ENCODE results near the gene SLC15A2. TPM values are rescaled to one million over a fixed set of nuclear protein-coding genes. Genes with fewer than 3 reads are reported as not detected.

SLC15A2 gene
- total RNA-seq, 1 experiment from 2014 or later: 33.3 TPM

- Histone ChIP-seq H3K4me1 (ENCODE audit: insufficient read depth, low read length, poor library complexity, severe bottlenecking) (no peaks in the 10 kb centered on the region), H3K4me3 (ENCODE audit: low read depth, low read length, poor library complexity, severe bottlenecking) (no peak overlapping the region), H3K36me3 (ENCODE audit: insufficient read depth, low read length, poor library complexity, severe bottlenecking) (no peaks in the 10 kb centered on the region), H3K27ac (ENCODE audit: low read depth, low read length, poor library complexity, severe bottlenecking) (no peak overlapping the region), H3K27me3 (replicated peaks; ENCODE audit: insufficient read depth, low read depth, low read length, poor library complexity) (no peaks in the 10 kb centered on the region), H3K9me3 (ENCODE audit: low read depth, low read length, poor library complexity, severe bottlenecking) (peaks cover 11% of the 10 kb centered on the region)
- ChIA-PET POLR2A (ENCODE audit: low non-redundant PET) (no interaction called here), CTCF (no interaction called here)
- DNase-seq (ENCODE audit: low spot score): no peak
- BruUV-seq (replicated peaks): no TSS peak
- TF ChIP-seq EZH2 (IDR thresholded peaks at IDR 0.05; ENCODE audit: borderline replicate concordance, low read depth, low read length, poor library complexity, severe bottlenecking) (no peak), CTCF (conservative IDR thresholded peaks at IDR 0.05; ENCODE audit: low read depth, low read length) (no peak)
- intact Hi-C loops (cut with micrococcal nuclease; ENCODE audit: unreplicated experiment): no loop called here
Observed at GRCh38 chr3:121979246-121979645, 85.0 kb downstream of the SLC15A2 start.

GRCh38 chr3:121979734-121980449, 85.7 kb downstream of the SLC15A2 start:
- no peak for DNase-seq (ENCODE audit: low spot score)
- peaks cover 11% of the 10 kb centered on the region for H3K9me3 ChIP-seq (ENCODE audit: low read depth, low read length, poor library complexity, severe bottlenecking)
- intact Hi-C loops (cut with micrococcal nuclease; ENCODE audit: unreplicated experiment): no loop called here
- no peak overlapping the region for H3K4me3 ChIP-seq (ENCODE audit: low read depth, low read length, poor library complexity, severe bottlenecking)
- no peak for TF ChIP-seq CTCF (conservative IDR thresholded peaks at IDR 0.05; ENCODE audit: low read depth, low read length)
- TF ChIP-seq EZH2 (IDR thresholded peaks at IDR 0.05; ENCODE audit: borderline replicate concordance, low read depth, low read length, poor library complexity, severe bottlenecking): no peak
- POLR2A ChIA-PET (ENCODE audit: low non-redundant PET): no interaction called here
- no TSS peak for BruUV-seq (replicated peaks)
- CTCF ChIA-PET: no interaction called here
- H3K4me1 ChIP-seq (ENCODE audit: insufficient read depth, low read length, poor library complexity, severe bottlenecking): no peaks in the 10 kb centered on the region
- H3K27me3 ChIP-seq (replicated peaks; ENCODE audit: insufficient read depth, low read depth, low read length, poor library complexity): no peaks in the 10 kb centered on the region
- H3K27ac ChIP-seq (ENCODE audit: low read depth, low read length, poor library complexity, severe bottlenecking): no peak overlapping the region
- H3K36me3 ChIP-seq (ENCODE audit: insufficient read depth, low read length, poor library complexity, severe bottlenecking): no peaks in the 10 kb centered on the region

DNA sequence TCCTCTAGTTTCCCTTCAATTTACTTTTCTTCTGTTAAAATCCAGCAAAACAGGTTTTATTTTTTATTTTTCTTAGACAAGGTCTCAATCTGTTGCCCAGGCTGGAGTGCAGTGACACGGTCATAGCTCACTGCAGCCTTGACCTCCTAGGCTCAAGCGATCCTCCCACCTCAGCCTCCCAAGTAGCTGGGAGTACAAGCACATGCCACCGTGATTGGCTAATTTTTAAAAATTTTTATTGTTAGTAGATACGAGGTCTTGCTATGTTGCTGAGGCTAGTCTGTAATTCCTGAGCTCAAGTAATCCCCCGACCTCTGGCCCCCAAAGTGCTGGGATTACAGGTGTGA, 86.2 kb downstream of the SLC15A2 start:
- ChIA-PET CTCF (no interaction called here), POLR2A (ENCODE audit: low non-redundant PET) (no interaction called here)
- DNase-seq (ENCODE audit: low spot score): no peak

More for the DNA sequence above, 86.2 kb downstream of the SLC15A2 start:
- no peak for TF ChIP-seq CTCF (conservative IDR thresholded peaks at IDR 0.05; ENCODE audit: low read depth, low read length)
- no peak for TF ChIP-seq EZH2 (IDR thresholded peaks at IDR 0.05; ENCODE audit: borderline replicate concordance, low read depth, low read length, poor library complexity, severe bottlenecking)
- Histone ChIP-seq H3K9me3 (ENCODE audit: low read depth, low read length, poor library complexity, severe bottlenecking) (peaks cover 11% of the 10 kb centered on the region), H3K4me1 (ENCODE audit: insufficient read depth, low read length, poor library complexity, severe bottlenecking) (no peaks in the 10 kb centered on the region), H3K36me3 (ENCODE audit: insufficient read depth, low read length, poor library complexity, severe bottlenecking) (no peaks in the 10 kb centered on the region), H3K27ac (ENCODE audit: low read depth, low read length, poor library complexity, severe bottlenecking) (no peak overlapping the region), H3K4me3 (ENCODE audit: low read depth, low read length, poor library complexity, severe bottlenecking) (no peak overlapping the region), H3K27me3 (replicated peaks; ENCODE audit: insufficient read depth, low read depth, low read length, poor library complexity) (no peaks in the 10 kb centered on the region)
- intact Hi-C loops (cut with micrococcal nuclease; ENCODE audit: unreplicated experiment): no loop called here
- no TSS peak for BruUV-seq (replicated peaks)

Data from A673 (cell line).